Subcutaneous adipose tissue (tissue), 4 donors: Measurements from ENCODE around the gene NEURL2. TPM values are rescaled to one million over a fixed set of nuclear protein-coding genes. Genes with fewer than 3 reads are reported as not detected.

Source experiments
- CTCF ChIP-seq: fragments of 450-650 bp; IDR thresholded peaks from one replicate; pipeline ENCODE4 v1.5.1; 2016; ENCODE audit warnings: low read depth, mild to moderate bottlenecking, control low read depth, antibody characterized with exemption, moderate library complexity
- total RNA-seq, 4 donors: library from RNA; depleted of rRNA; stranded (reverse); fragments of >200 nt; gene quantifications; one replicate each; pipeline ENCODE4 v1.1.0, GENCODE V29; 2016

Gene NEURL2
- total RNA-seq, 4 donors from 2014 or later = 2.3 to 15.1 (median 10.0) TPM

DNA sequence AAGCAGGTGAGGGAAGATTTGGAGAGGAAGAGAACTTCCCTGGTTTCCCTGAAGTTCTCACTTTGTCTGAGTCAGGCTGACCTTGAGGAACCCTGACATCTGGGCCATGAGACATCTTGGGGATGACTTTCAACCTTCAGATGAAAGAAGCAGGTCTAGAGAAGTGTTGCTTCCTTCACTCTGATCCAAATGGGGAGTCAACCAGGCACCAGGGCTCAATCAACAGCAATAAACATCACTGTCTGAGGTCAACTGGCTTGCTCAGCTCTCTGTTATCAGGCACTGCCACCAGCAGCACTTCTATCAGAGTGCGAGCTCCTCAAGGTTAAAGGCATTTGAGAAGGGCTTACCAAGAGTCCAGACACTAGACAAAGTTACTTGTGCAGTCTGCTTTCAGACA lies 40.1 kb downstream of the NEURL2 start:
- no peak for TF ChIP-seq CTCF

DNA sequence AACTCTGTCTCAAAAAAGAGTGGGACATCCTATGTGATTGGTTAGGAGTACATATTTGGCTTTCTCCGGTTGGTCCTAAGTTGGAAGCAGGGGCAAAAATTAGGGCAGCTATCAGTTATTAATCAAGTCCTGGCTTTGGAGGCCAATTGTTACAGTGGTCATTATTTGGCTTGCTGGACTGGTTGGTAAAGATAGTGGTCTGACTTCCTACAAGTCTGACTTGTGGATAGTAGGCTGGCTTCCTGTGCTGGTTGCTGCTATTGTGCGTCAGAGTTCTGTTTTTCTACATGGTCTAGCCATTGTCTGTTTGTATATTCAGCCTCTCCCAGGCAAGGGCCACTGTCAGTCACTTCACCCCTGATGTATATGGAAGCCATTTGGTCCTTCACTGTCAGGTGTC lies 40.8 kb downstream of the NEURL2 start:
- TF ChIP-seq CTCF = no peak

- no peak for TF ChIP-seq CTCF
Measured at GRCh38 chr20:45848969-45849582, 41.9 kb downstream of the NEURL2 start.

DNA sequence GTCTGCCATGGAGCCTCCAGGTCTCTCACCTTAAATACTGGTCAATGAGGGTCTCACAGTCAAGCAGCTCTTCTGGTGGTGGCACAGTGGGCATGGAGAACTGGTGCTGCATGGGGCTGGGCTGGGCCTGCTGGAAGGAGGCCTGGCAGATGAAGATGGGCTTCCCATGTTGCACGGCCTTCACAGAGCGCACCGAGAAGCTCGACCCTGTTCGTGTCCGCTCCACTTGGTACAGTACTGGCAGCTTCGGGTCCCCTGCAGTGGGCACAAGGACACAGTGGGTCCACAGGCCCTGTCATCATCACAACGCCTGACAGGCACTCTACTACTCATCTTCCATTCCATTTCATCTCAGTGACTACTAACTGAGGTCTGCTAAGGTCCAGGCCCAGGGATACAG lies 42.6 kb downstream of the NEURL2 start:
- TF ChIP-seq CTCF = no peak

DNA sequence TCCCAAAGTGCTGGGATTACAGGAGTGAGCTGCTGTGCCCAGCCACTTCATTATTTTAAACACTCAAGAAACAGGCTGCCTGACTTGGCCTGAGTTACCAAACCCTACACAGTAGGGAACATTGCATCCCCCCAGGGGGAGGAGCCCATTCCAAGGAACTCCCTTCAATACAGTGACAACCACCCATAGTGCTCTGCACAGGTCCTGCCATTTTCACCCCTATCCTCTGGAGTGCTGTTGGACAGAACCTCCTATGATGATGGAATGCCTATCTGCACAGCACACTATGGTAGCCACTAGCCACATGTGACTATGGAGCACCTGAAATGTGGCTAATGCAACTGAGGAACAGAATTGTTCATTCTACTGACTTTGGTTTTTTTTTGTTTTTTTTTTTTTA lies 45.6 kb downstream of the NEURL2 start:
- no peak for TF ChIP-seq CTCF

DNA sequence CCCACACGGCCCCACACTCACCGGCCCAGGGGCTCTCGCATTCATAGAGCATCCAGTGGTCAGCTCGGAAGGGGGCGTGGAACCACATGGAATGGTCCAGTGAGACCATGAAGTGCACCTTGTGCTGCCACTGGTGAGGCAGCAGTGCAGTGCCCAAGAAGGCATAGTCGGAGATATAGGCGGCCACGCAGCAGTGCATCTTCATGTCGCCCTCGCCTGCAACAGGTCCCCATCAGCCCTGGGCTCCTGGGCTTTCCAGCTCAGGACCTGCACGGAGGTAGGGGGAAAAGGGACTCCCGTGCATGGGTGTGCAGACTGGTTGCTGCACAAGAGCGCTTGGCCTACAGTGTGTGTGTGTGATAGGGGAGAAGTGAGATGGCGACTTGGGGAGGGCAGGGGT lies 47.5 kb downstream of the NEURL2 start:
- no peak for TF ChIP-seq CTCF

GRCh38 chr20:45842169-45842812 lies 48.7 kb downstream of the NEURL2 start:
- TF ChIP-seq CTCF = no peak
